Measurements from ENCODE around the gene MRGPRD.

DNA sequence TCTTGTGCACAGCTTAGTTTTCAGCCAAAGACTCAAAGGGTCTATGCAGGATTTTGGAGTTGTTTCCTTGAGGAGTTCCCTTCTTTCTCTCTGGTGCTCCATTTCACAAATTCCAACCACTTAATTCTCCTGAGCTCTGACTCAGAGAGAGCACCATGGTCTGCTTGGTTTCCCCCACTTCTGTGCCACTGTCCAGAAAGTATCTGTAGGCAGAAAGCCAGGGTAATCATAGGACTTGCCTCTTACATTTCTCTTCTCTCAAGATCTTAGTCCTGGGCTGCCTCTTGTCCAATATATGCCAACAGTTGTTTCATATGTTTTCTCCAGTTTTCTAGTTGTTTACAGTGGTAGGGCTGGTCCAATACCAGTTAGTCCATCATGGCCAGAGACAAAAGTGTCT, 6.4 kb upstream of the MRGPRD start:
- TF ChIP-seq, protein P1, sequence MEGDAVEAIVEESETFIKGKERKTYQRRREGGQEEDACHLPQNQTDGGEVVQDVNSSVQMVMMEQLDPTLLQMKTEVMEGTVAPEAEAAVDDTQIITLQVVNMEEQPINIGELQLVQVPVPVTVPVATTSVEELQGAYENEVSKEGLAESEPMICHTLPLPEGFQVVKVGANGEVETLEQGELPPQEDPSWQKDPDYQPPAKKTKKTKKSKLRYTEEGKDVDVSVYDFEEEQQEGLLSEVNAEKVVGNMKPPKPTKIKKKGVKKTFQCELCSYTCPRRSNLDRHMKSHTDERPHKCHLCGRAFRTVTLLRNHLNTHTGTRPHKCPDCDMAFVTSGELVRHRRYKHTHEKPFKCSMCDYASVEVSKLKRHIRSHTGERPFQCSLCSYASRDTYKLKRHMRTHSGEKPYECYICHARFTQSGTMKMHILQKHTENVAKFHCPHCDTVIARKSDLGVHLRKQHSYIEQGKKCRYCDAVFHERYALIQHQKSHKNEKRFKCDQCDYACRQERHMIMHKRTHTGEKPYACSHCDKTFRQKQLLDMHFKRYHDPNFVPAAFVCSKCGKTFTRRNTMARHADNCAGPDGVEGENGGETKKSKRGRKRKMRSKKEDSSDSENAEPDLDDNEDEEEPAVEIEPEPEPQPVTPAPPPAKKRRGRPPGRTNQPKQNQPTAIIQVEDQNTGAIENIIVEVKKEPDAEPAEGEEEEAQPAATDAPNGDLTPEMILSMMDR (IDR thresholded peaks at IDR 0.05 in 2 of 3, conservative IDR thresholded peaks at IDR 0.05 in 1 of 3; ENCODE audit: borderline replicate concordance in 1 of 3, insufficient read depth in 1 of 3, low read depth in 2 of 3, low read length in 2 of 3) = no peak
- TF ChIP-seq CEBPB (IDR thresholded peaks at IDR 0.05; ENCODE audit: low read depth) (no peak), ZFX (IDR thresholded peaks at IDR 0.05) (no peak), SRF (IDR thresholded peaks at IDR 0.05; ENCODE audit: low read depth) (no peak)

All from HCT116 (cell line).